Stimulated activated naive B cell treated with anti-CD40 and anti-IgM and Interleukin-4, amounts not matched to agents 10 μg/mL and 1 μg/mL and 100 μg/mL, for 72 hours (primary cell): ENCODE measurements around the gene PKMYT1.

ENCODE experiments used
- ATAC-seq, 2 donors: fragments of 150-1000 bp; cut with Tn5 transposase; replicated peaks; 2 replicates each; pipeline ENCODE4 v1.10.0; 2021; ENCODE audit warnings: moderate library complexity in 1 of 2
- DNase-seq: peaks from one replicate; pipeline ENCODE4 v3.0.0; 2021
- H3K27ac Mint-ChIP-seq: one replicate; pipeline ENCODE4 v1.8.0; 2022; ENCODE audit warnings: mild to moderate bottlenecking, mixed read lengths
- H3K27me3 Mint-ChIP-seq, 2 donors: one replicate each; pipeline ENCODE4 v1.8.0; 2022; ENCODE audit warnings: mixed read lengths in 2 of 2
- H3K36me3 Mint-ChIP-seq, 2 donors: one replicate each; pipeline ENCODE4 v1.8.0; 2022; ENCODE audit warnings: mixed read lengths in 2 of 2, mild to moderate bottlenecking in 1 of 2
- H3K4me1 Mint-ChIP-seq, 2 donors: one replicate each; pipeline ENCODE4 v1.8.0; 2022; ENCODE audit warnings: mixed read lengths in 2 of 2, mild to moderate bottlenecking in 1 of 2
- H3K4me3 Mint-ChIP-seq, 2 donors: one replicate each; pipeline ENCODE4 v1.8.0; 2022; ENCODE audit warnings: mild to moderate bottlenecking in 2 of 2, mixed read lengths in 2 of 2, moderate library complexity in 1 of 2
- H3K9me3 Mint-ChIP-seq, 2 donors: one replicate each; pipeline ENCODE4 v1.8.0; 2022; ENCODE audit warnings: mixed read lengths in 2 of 2, mild to moderate bottlenecking in 1 of 2

Gene PKMYT1

GRCh38 chr16:2968738-2969544 is 11.3 kb downstream of the PKMYT1 start, which contains the start of gene PAQR4:
PAQR4 (plus strand) TSS chr16:2969348; CDS start chr16:2969675, 327 bp downstream.
- Mint-ChIP-seq H3K36me3 (peaks cover 5 to 17% of the 10 kb centered on the region in 2 donors), H3K4me3 (peak within 1 kb of the TSS; percentile 80 to 88), H3K27me3 (peaks cover 25 to 28% of the 10 kb centered on the region in 2 donors), H3K9me3 (no peaks in the 10 kb centered on the region), H3K4me1 (peaks cover 23 to 44% of the 10 kb centered on the region in 2 donors), H3K27ac (peak within 1 kb of the TSS; percentile 47)
- DNase-seq (peak; percentile 82), ATAC-seq (peak; percentile 80 to 86)

- no peak for DNase-seq
- Mint-ChIP-seq H3K4me1 (peaks cover 27 to 50% of the 10 kb centered on the region in 2 donors), H3K27me3 (peaks cover 25 to 34% of the 10 kb centered on the region in 2 donors), H3K27ac (peak overlapping the region; percentile 47), H3K9me3 (no peaks in the 10 kb centered on the region), H3K36me3 (peaks cover 5 to 17% of the 10 kb centered on the region in 2 donors), H3K4me3 (peak overlapping the region; percentile 80 to 88)
- ATAC-seq: no peak
Observed at GRCh38 chr16:2968368-2968737, 11.9 kb downstream of the PKMYT1 start.

- H3K9me3 Mint-ChIP-seq: no peaks in the 10 kb centered on the region
- H3K36me3 Mint-ChIP-seq: peaks cover 5 to 15% of the 10 kb centered on the region in 2 donors
- peak overlapping the region; percentile 29 to 88 for H3K4me3 Mint-ChIP-seq
- peaks cover 29 to 55% of the 10 kb centered on the region in 2 donors for H3K4me1 Mint-ChIP-seq
- ATAC-seq: no peak
- H3K27ac Mint-ChIP-seq: no peak overlapping the region
- peaks cover 24 to 34% of the 10 kb centered on the region in 2 donors for H3K27me3 Mint-ChIP-seq
- DNase-seq: no peak
Observed at GRCh38 chr16:2967721-2968161, 12.5 kb downstream of the PKMYT1 start.

- Mint-ChIP-seq H3K27ac (no peak overlapping the region), H3K4me1 (peaks cover 29 to 60% of the 10 kb centered on the region in 2 donors), H3K4me3 (no peak overlapping the region), H3K27me3 (peaks cover 20 to 34% of the 10 kb centered on the region in 2 donors), H3K9me3 (no peaks in the 10 kb centered on the region), H3K36me3 (peaks cover 5 to 10% of the 10 kb centered on the region in 2 donors)
- no peak for ATAC-seq
- no peak for DNase-seq
Observed at GRCh38 chr16:2967211-2967631, 13.0 kb downstream of the PKMYT1 start.

GRCh38 chr16:2966808-2967191 is 13.4 kb downstream of the PKMYT1 start:
- ATAC-seq (no peak), DNase-seq (no peak)
- H3K36me3 Mint-ChIP-seq: peaks cover 3 to 6% of the 10 kb centered on the region in 2 donors
- peaks cover 17 to 34% of the 10 kb centered on the region in 2 donors for H3K27me3 Mint-ChIP-seq
- no peak overlapping the region for H3K27ac Mint-ChIP-seq
- no peak overlapping the region for H3K4me3 Mint-ChIP-seq
- H3K4me1 Mint-ChIP-seq: peaks cover 31 to 64% of the 10 kb centered on the region in 2 donors
- no peaks in the 10 kb centered on the region for H3K9me3 Mint-ChIP-seq

- no peak overlapping the region for H3K4me3 Mint-ChIP-seq
Observed at GRCh38 chr16:2966043-2966807, 14.0 kb downstream of the PKMYT1 start.

GRCh38 chr16:2964475-2965336 is 15.5 kb downstream of the PKMYT1 start:
- Mint-ChIP-seq H3K9me3 (no peaks in the 10 kb centered on the region), H3K4me1 (peaks cover 27 to 52% of the 10 kb centered on the region in 2 donors), H3K4me3 (peak overlapping the region; percentile 87 to 92), H3K27me3 (peaks cover 16 to 29% of the 10 kb centered on the region in 2 donors), H3K27ac (no peak overlapping the region), H3K36me3 (no peaks in the 10 kb centered on the region)
- ATAC-seq (peak; percentile 24 to 31), DNase-seq (peak; percentile 60)

More at GRCh38 chr16:2966043-2966807, 14.0 kb downstream of the PKMYT1 start:
- H3K27me3 Mint-ChIP-seq: peaks cover 18 to 34% of the 10 kb centered on the region in 2 donors
- H3K4me1 Mint-ChIP-seq: peaks cover 33 to 65% of the 10 kb centered on the region in 2 donors
- DNase-seq (no peak), ATAC-seq (no peak)
- H3K9me3 Mint-ChIP-seq: no peaks in the 10 kb centered on the region
- H3K27ac Mint-ChIP-seq: no peak overlapping the region
- H3K36me3 Mint-ChIP-seq: peaks cover 1 to 5% of the 10 kb centered on the region in 2 donors

- DNase-seq (no peak), ATAC-seq (peak; percentile 10 to 17)
- Mint-ChIP-seq H3K4me1 (peaks cover 27 to 52% of the 10 kb centered on the region in 2 donors), H3K27ac (peak within 1 kb of the TSS; percentile 51), H3K4me3 (peak within 1 kb of the TSS; percentile 87 to 92), H3K27me3 (peaks cover 16 to 29% of the 10 kb centered on the region in 2 donors), H3K9me3 (no peaks in the 10 kb centered on the region), H3K36me3 (no peaks in the 10 kb centered on the region)
Observed at GRCh38 chr16:2963723-2964474, 16.3 kb downstream of the PKMYT1 start, which contains the start of gene KREMEN2. KREMEN2 (plus strand) TSS chr16:2964275; CDS start chr16:2964521, 246 bp downstream.

- Mint-ChIP-seq H3K4me3 (peak overlapping the region; percentile 87 to 92), H3K4me1 (peaks cover 21 to 45% of the 10 kb centered on the region in 2 donors), H3K36me3 (no peaks in the 10 kb centered on the region), H3K27me3 (peaks cover 14 to 25% of the 10 kb centered on the region in 2 donors), H3K27ac (peak overlapping the region; percentile 51), H3K9me3 (no peaks in the 10 kb centered on the region)
- DNase-seq: no peak
- ATAC-seq: peak in 1 of 2 donors; percentile 5
Observed at GRCh38 chr16:2963074-2963722, 17.0 kb downstream of the PKMYT1 start.

- Mint-ChIP-seq H3K9me3 (no peaks in the 10 kb centered on the region), H3K36me3 (no peaks in the 10 kb centered on the region), H3K4me1 (peaks cover 17 to 40% of the 10 kb centered on the region in 2 donors), H3K4me3 (peak overlapping the region; percentile 53), H3K27me3 (peaks cover 9 to 18% of the 10 kb centered on the region in 2 donors), H3K27ac (no peak overlapping the region)
- ATAC-seq (no peak), DNase-seq (no peak)
Observed at GRCh38 chr16:2962334-2963073, 17.7 kb downstream of the PKMYT1 start.

- ATAC-seq: no peak
- H3K4me1 Mint-ChIP-seq: peaks cover 21 to 45% of the 10 kb centered on the region in 2 donors
- no peaks in the 10 kb centered on the region for H3K9me3 Mint-ChIP-seq
- H3K27ac Mint-ChIP-seq: no peak overlapping the region
- H3K36me3 Mint-ChIP-seq: no peaks in the 10 kb centered on the region
- peaks cover 18 to 34% of the 10 kb centered on the region in 2 donors for H3K27me3 Mint-ChIP-seq
- no peak for DNase-seq
- no peak overlapping the region for H3K4me3 Mint-ChIP-seq
Observed at GRCh38 chr16:2960183-2961010, 19.8 kb downstream of the PKMYT1 start.
